Melanocyte of skin (primary cell): ENCODE results near the gene OR14A16. TPM values are rescaled to one million over a fixed set of nuclear protein-coding genes. Genes with fewer than 3 reads are reported as not detected.

Experiments
- total RNA-seq, 2 donors: library from RNA; depleted of rRNA; stranded (reverse); fragments of >200 nt; gene quantifications; 2 replicates each; pipeline ENCODE4 v1.2.3, GENCODE V29; 2012

Gene OR14A16, protein sequence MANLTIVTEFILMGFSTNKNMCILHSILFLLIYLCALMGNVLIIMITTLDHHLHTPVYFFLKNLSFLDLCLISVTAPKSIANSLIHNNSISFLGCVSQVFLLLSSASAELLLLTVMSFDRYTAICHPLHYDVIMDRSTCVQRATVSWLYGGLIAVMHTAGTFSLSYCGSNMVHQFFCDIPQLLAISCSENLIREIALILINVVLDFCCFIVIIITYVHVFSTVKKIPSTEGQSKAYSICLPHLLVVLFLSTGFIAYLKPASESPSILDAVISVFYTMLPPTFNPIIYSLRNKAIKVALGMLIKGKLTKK
- not detected for total RNA-seq

DNA sequence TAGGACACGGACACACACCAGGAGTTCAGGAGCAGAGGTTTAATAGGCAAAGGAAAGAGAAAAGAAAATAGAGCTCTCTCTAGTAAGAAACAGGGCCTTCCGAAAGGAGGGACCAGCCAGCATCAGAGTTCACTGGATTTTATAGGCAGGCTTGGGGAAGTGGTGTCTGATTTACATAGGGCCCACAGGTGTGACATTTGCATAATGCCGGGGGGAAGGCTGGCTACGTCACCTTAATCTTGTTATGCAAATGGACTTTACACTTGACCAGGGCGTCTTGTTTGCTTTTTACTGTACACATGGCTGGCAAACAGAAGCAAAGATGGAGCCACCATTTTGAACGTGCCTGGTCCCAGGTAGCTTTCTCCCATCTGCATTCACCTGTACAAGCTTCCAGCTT, at the start of gene OR14A16:
Gene OR14A16, minus strand, starts transcription at position 97 of the 400 bp plus-strand sequence. CDS start 8,390 bp downstream, outside the sequence.

DNA sequence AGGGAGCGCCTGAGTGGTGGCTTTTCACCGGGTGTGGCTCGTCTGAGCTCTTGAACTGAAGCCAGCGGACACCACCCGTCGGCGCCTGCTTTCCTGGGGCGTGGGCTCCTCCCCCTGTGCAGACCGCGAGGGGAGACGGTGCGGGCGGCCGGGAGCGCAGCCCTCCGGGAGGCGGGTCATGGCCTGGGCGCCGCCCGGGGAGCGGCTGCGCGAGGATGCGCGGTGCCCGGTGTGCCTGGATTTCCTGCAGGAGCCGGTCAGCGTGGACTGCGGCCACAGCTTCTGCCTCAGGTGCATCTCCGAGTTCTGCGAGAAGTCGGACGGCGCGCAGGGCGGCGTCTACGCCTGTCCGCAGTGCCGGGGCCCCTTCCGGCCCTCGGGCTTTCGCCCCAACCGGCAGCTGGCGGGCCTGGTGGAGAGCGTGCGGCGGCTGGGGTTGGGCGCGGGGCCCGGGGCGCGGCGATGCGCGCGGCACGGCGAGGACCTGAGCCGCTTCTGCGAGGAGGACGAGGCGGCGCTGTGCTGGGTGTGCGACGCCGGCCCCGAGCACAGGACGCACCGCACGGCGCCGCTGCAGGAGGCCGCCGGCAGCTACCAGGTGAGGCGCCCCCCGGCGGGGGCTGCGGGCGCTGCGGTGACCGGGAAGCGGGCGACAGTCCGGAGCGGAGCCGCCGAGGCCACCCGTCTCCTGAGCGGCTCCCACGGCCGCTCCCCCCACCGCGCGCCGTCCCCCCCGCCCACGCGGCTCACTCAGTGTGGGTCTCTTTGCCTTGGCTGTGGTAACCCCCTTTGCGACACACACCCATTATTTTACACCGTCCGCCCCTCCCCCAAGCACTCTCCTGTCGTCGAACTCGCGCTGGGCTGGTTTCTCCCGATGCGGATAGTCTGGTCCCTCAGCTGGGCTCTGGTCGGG, 33.4 kb upstream of the OR14A16 start, which contains the start of gene TRIM58:
Gene TRIM58, plus strand, starts transcription at position 119 of the 916 bp plus-strand sequence. Its CDS starts 60 bp downstream, at position 179.

DNA sequence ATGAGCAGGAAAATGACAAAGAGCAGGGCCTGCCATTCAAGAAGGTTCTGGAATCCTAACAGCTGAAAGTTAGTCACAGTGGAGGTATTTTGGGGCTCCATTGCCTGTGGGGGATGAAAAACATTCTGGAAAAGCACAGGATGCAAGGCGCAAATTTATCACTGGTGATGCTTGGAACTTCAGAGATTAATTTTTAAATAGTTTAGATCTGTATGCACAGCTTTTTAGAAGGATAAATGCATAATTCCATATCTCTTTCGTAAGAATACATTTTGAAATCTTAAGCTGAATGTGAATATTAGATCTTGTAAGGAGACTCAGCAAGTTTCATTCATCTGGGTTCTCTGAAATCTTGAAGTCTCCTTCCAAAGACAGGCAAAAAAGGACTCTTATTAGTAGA, 17.9 kb upstream of the OR14A16 start, which contains the start of gene OR11L1:
Gene OR11L1, minus strand, starts transcription at position 101 of the 400 bp plus-strand sequence. Its CDS starts 0 bp downstream, at position 101.

Other genes starting within 250 kb of the OR14A16 start
- gene OR2G2, start 235.8 kb downstream of the OR14A16 start, total RNA-seq = not detected
- not detected for gene OR2G3, start 218.5 kb downstream of the OR14A16 start, total RNA-seq
- not detected for gene OR13G1, start 144.4 kb downstream of the OR14A16 start, total RNA-seq
- gene OR6F1, start 107.5 kb downstream of the OR14A16 start, total RNA-seq = not detected
- gene OR14K1, start 85.5 kb downstream of the OR14A16 start, total RNA-seq = not detected
- not detected for gene OR14A2, start 76.0 kb downstream of the OR14A16 start, total RNA-seq
- not detected for gene OR1C1, start 63.6 kb downstream of the OR14A16 start, total RNA-seq
- not detected for gene OR11L1, start 17.8 kb upstream of the OR14A16 start, total RNA-seq
- gene TRIM58, start 33.1 kb upstream of the OR14A16 start, total RNA-seq = 1 to 10 TPM in 1 of 2 donors, under 1 TPM in 1; 0.33 to 1.4 TPM
- under 1 TPM; 0.34 to 0.67 TPM for gene OR2W3, start 71.5 kb upstream of the OR14A16 start, total RNA-seq
- gene OR2T8, start 96.1 kb upstream of the OR14A16 start, total RNA-seq = not detected
- not detected for gene OR2AJ1, start 100.8 kb upstream of the OR14A16 start, total RNA-seq
- under 1 TPM in 1 of 2 donors, not detected in 1; 0.69 TPM for gene OR2L8, start 124.7 kb upstream of the OR14A16 start, total RNA-seq
- under 1 TPM in 1 of 2 donors, not detected in 1; 0.34 TPM for gene OR2AK2, start 141.1 kb upstream of the OR14A16 start, total RNA-seq
- gene OR2L5, start 189.5 kb upstream of the OR14A16 start, total RNA-seq = not detected
- gene OR2L2, start 206.0 kb upstream of the OR14A16 start, total RNA-seq = under 1 TPM in 1 of 2 donors, not detected in 1; under 0.01 TPM
- gene OR2L3, start 222.7 kb upstream of the OR14A16 start, total RNA-seq = not detected